Hepatocyte (in vitro differentiated cells): Measurements from ENCODE around the gene PRSS38. TPM values are rescaled to one million over a fixed set of nuclear protein-coding genes. Genes with fewer than 3 reads are reported as not detected.

ENCODE experiments used
- DNase-seq: peaks from one replicate; pipeline ENCODE4 v3.0.0-alpha.2; 2016; ENCODE audit warnings: low spot score
- H2AFZ ChIP-seq: fragments of 200-600 bp; sonication (generic); 2 replicates; pipeline ENCODE4 v1.6.0; 2016; ENCODE audit warnings: antibody characterized with exemption, mild to moderate bottlenecking
- H3K27ac ChIP-seq: fragments of 200-600 bp; sonication (generic); 2 replicates; pipeline ENCODE4 v1.5.1; 2016; ENCODE audit warnings: mild to moderate bottlenecking
- H3K27me3 ChIP-seq: fragments of 200-600 bp; sonication (generic); 2 replicates; pipeline ENCODE4 v1.6.1; 2016
- H3K36me3 ChIP-seq: fragments of 200-600 bp; sonication (generic); replicated peaks from 2 replicates; pipeline ENCODE4 v1.5.1; 2016; ENCODE audit warnings: low read depth; ENCODE audit not compliant: insufficient read depth
- H3K4me1 ChIP-seq: fragments of 200-600 bp; sonication (generic); 2 replicates; pipeline ENCODE4 v1.5.1; 2016; ENCODE audit warnings: mild to moderate bottlenecking, moderate library complexity; ENCODE audit not compliant: insufficient read depth
- H3K4me2 ChIP-seq: fragments of 200-600 bp; sonication (generic); 2 replicates; pipeline ENCODE4 v1.6.0; 2016
- H3K4me3 ChIP-seq: fragments of 200-600 bp; sonication (generic); 2 replicates; pipeline ENCODE4 v1.5.1; 2016; ENCODE audit warnings: mild to moderate bottlenecking
- H3K79me2 ChIP-seq: fragments of 200-600 bp; sonication (generic); 2 replicates; pipeline ENCODE4 v1.6.0; 2017; ENCODE audit warnings: mild to moderate bottlenecking
- H3K9me2 ChIP-seq: fragments of 200-600 bp; sonication (generic); replicated peaks from 2 replicates; pipeline ENCODE4 v1.6.0; 2017; ENCODE audit warnings: mild to moderate bottlenecking; ENCODE audit not compliant: insufficient read depth
- H3K9me3 ChIP-seq: fragments of 200-600 bp; sonication (generic); 2 replicates; pipeline ENCODE4 v1.5.1; 2016; ENCODE audit warnings: low read depth, mild to moderate bottlenecking
- H4K20me1 ChIP-seq: fragments of 200-600 bp; sonication (generic); 2 replicates; pipeline ENCODE4 v1.6.0; 2016; ENCODE audit warnings: mild to moderate bottlenecking; ENCODE audit not compliant: insufficient read depth, poor library complexity, severe bottlenecking
- EZH2 ChIP-seq: fragments of 200-600 bp; sonication (generic); IDR thresholded peaks from 2 replicates; pipeline ENCODE4 v1.6.1; 2016; ENCODE audit warnings: antibody characterized with exemption, mild to moderate bottlenecking, borderline replicate concordance
- EZH2phosphoT487 ChIP-seq: fragments of 200-600 bp; sonication (generic); IDR thresholded peaks from one replicate; pipeline ENCODE4 v1.6.1; 2018; ENCODE audit warnings: antibody characterized with exemption, mild to moderate bottlenecking, low read depth, moderate library complexity; ENCODE audit not compliant: unreplicated experiment, severe bottlenecking
- WGBS: methylation state at CpG from one replicate; pipeline ENCODE4 v1.1.6; 2016; ENCODE audit warnings: low lambda C conversion rate; ENCODE audit errors: missing lambda C conversion rate; 5-methylcytosine and 5-hydroxymethylcytosine counted together
- polyA plus RNA-seq: library from polyadenylated mRNA; unstranded; fragments of >200 nt; fragmentation: Nextera tagmentation; extraction: Ambion mirVana; gene quantifications from 2 replicates; pipeline ENCODE4 v1.2.1, GENCODE V29; 2016
- total RNA-seq: library from RNA; depleted of rRNA; stranded (reverse); fragments of >200 nt; gene quantifications from 2 replicates; pipeline ENCODE4 v1.2.3, GENCODE V29; 2014
- TF ChIP-seq, protein P1 (sequence below): fragments of 200-600 bp; sonication (generic); IDR thresholded peaks from 2 replicates; pipeline ENCODE4 v1.5.1; 2016; ENCODE audit warnings: antibody characterized with exemption, mild to moderate bottlenecking; ENCODE audit not compliant: poor library complexity

Gene PRSS38
- total and polyA plus RNA-seq, 2 experiments from 2014 or later, result not detected

DNA sequence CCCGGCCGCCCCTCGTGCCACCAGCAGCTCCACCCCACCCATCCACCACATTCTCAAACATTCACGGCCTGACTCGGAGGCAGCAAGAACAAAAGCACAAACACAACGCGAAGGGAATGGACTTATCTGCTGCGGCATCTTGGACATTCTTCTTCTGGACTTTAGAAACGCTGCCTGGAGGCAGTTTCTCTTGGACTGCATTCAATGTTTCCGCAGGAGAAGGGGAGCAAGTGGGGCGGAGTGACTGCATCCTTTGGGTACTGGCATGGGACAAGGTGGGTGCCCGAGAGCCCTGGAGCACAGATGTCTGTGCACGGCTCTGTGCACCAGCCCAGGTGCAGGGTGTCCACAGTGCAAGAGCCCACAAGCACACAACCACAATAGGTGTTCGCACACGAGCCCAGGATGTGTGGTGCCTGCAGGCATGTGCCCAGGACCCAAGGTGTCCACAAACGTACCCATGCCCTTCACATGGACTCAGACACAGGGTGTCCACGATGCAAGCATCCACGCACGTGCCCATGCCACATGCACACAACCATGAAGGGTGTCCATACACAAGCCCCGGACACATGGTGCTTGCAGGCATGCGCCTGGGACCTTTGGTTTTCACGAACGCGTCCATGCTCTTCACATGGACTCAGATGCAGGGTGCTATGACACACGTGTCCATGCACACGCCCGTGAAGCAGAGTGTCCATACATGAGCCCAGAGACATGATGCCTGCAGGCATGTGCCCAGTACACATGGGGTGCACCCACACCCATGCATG lies 78.7 kb downstream of the PRSS38 start:
- no peak overlapping the region for H3K27ac ChIP-seq
- no peak overlapping the region for H2AFZ ChIP-seq
- TF ChIP-seq EZH2 (no peak), EZH2phosphoT487 (no peak)
- TF ChIP-seq, protein P1, sequence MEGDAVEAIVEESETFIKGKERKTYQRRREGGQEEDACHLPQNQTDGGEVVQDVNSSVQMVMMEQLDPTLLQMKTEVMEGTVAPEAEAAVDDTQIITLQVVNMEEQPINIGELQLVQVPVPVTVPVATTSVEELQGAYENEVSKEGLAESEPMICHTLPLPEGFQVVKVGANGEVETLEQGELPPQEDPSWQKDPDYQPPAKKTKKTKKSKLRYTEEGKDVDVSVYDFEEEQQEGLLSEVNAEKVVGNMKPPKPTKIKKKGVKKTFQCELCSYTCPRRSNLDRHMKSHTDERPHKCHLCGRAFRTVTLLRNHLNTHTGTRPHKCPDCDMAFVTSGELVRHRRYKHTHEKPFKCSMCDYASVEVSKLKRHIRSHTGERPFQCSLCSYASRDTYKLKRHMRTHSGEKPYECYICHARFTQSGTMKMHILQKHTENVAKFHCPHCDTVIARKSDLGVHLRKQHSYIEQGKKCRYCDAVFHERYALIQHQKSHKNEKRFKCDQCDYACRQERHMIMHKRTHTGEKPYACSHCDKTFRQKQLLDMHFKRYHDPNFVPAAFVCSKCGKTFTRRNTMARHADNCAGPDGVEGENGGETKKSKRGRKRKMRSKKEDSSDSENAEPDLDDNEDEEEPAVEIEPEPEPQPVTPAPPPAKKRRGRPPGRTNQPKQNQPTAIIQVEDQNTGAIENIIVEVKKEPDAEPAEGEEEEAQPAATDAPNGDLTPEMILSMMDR, result no peak
- no peaks in the 10 kb centered on the region for H3K9me3 ChIP-seq
- DNase-seq, result no peak
- no peaks in the 10 kb centered on the region for H3K9me2 ChIP-seq
- no peaks in the 10 kb centered on the region for H3K79me2 ChIP-seq
- 86% methylated on average over 27 of the region's 27 CpGs for WGBS
- H3K27me3 ChIP-seq, result no peaks in the 10 kb centered on the region
- H3K36me3 ChIP-seq, result no peaks in the 10 kb centered on the region
- no peak overlapping the region for H3K4me3 ChIP-seq
- no peak overlapping the region for H3K4me2 ChIP-seq
- no peaks in the 10 kb centered on the region for H4K20me1 ChIP-seq
- H3K4me1 ChIP-seq, result peaks cover 16% of the 10 kb centered on the region

GRCh38 chr1:227894831-227895451 lies 79.5 kb downstream of the PRSS38 start:
- no peak for TF ChIP-seq EZH2phosphoT487
- TF ChIP-seq, protein P1, result no peak
- TF ChIP-seq EZH2, result no peak
- DNase-seq, result no peak
- no peaks in the 10 kb centered on the region for H3K27me3 ChIP-seq
- no peak overlapping the region for H2AFZ ChIP-seq
- H3K27ac ChIP-seq, result no peak overlapping the region
- no peaks in the 10 kb centered on the region for H4K20me1 ChIP-seq
- H3K9me3 ChIP-seq, result no peaks in the 10 kb centered on the region
- no peak overlapping the region for H3K4me3 ChIP-seq
- WGBS, result 93% methylated on average over 12 of the region's 12 CpGs
- H3K4me2 ChIP-seq, result no peak overlapping the region
- no peaks in the 10 kb centered on the region for H3K79me2 ChIP-seq
- peaks cover 16% of the 10 kb centered on the region for H3K4me1 ChIP-seq
- H3K36me3 ChIP-seq, result no peaks in the 10 kb centered on the region
- H3K9me2 ChIP-seq, result no peaks in the 10 kb centered on the region

Other genes with a start within 250 kb of the PRSS38 start
- gene JMJD4, start 80.4 kb upstream of the PRSS38 start, total RNA-seq, result 21.3 and 22.2 TPM in 2 replicates
- 31.2 and 32.9 TPM in 2 replicates for gene JMJD4, start 80.4 kb upstream of the PRSS38 start, polyA plus RNA-seq
- gene SNAP47, start 80.2 kb upstream of the PRSS38 start, total RNA-seq, result 41.5 and 42.6 TPM in 2 replicates
- gene SNAP47, start 80.2 kb upstream of the PRSS38 start, polyA plus RNA-seq, result 42.7 and 49.6 TPM in 2 replicates
- 1.2 and 2.8 TPM in 2 replicates for gene WNT9A, start 132.3 kb downstream of the PRSS38 start, total RNA-seq
- 0.40 and 1.5 TPM in 2 replicates for gene WNT9A, start 132.3 kb downstream of the PRSS38 start, polyA plus RNA-seq
- gene WNT3A, start 191.3 kb downstream of the PRSS38 start, total RNA-seq, result 0.03 and 0.20 TPM in 2 replicates
- gene WNT3A, start 191.3 kb downstream of the PRSS38 start, polyA plus RNA-seq, result not detected in 2 replicates